Immature natural killer cell (primary cell): ENCODE results near the gene BCR. TPM values are rescaled to one million over a fixed set of nuclear protein-coding genes. Genes with fewer than 3 reads are reported as not detected.

Experiments
- DNase-seq, 3 donors: peaks; one replicate each; pipeline ENCODE4 v3.0.0; 2022; ENCODE audit warnings: mixed read lengths in 1 of 3
- H3K27ac Mint-ChIP-seq, 6 donors: one replicate each; pipeline ENCODE4 v1.8.0; 2020; ENCODE audit warnings: mixed read lengths in 6 of 6, mild to moderate bottlenecking in 5 of 6, inconsistent platforms in 4 of 6, moderate library complexity in 3 of 6
- H3K27me3 Mint-ChIP-seq, 3 donors: one replicate each; pipeline ENCODE4 v1.8.0; 2020 to 2021; ENCODE audit warnings: low read depth in 3 of 3, mild to moderate bottlenecking in 3 of 3, mixed read lengths in 3 of 3, moderate library complexity in 3 of 3, inconsistent platforms in 1 of 3
- H3K36me3 Mint-ChIP-seq, 3 donors: one replicate each; pipeline ENCODE4 v1.8.0; 2020; ENCODE audit warnings: mixed read lengths in 3 of 3, inconsistent platforms in 2 of 3, mild to moderate bottlenecking in 2 of 3
- H3K4me1 Mint-ChIP-seq, 2 donors: one replicate each; pipeline ENCODE4 v1.8.0; 2020; ENCODE audit warnings: inconsistent platforms in 2 of 2, mild to moderate bottlenecking in 2 of 2, mixed read lengths in 2 of 2, moderate library complexity in 1 of 2
- H3K4me3 Mint-ChIP-seq, 5 donors: one replicate each; pipeline ENCODE4 v1.8.0; 2020; ENCODE audit warnings: mild to moderate bottlenecking in 5 of 5, mixed read lengths in 5 of 5, inconsistent platforms in 3 of 5, moderate library complexity in 3 of 5
- H3K9me3 Mint-ChIP-seq, 6 donors: one replicate each; pipeline ENCODE4 v1.8.0; 2020; ENCODE audit warnings: mild to moderate bottlenecking in 6 of 6, mixed read lengths in 6 of 6, inconsistent platforms in 4 of 6, moderate library complexity in 3 of 6
- polyA plus RNA-seq, 3 donors: library from polyadenylated mRNA; unstranded; fragments of 300-500 nt; fragmentation: Illumina TruSeq; gene quantifications; one replicate each; pipeline ENCODE4 v1.2.3, GENCODE V29; 2021

The BCR gene
- polyA plus RNA-seq, 3 donors from 2014 or later = 4.1 to 12.5 (median 5.6) TPM

GRCh38 chr22:23220485-23221350 is 40.4 kb downstream of the BCR start:
- no peaks in the 10 kb centered on the region for H3K9me3 Mint-ChIP-seq
- H3K36me3 Mint-ChIP-seq = peaks cover 0 to 4% (median 0%) of the 10 kb centered on the region in 3 donors
- peak in 1 of 3 donors; percentile 17 for DNase-seq
- peaks cover 99 to 100% of the 10 kb centered on the region in 2 donors for H3K4me1 Mint-ChIP-seq
- peak overlapping the region; percentile 89 to 97 (median 92) for H3K27ac Mint-ChIP-seq
- H3K4me3 Mint-ChIP-seq = peak overlapping the region; percentile 80 to 93 (median 88)
- H3K27me3 Mint-ChIP-seq = peaks cover 0 to 15% (median 6%) of the 10 kb centered on the region in 3 donors

GRCh38 chr22:23221351-23221804 is 41.1 kb downstream of the BCR start:
- Mint-ChIP-seq H3K4me1 (peaks cover 99 to 100% of the 10 kb centered on the region in 2 donors), H3K36me3 (peaks cover 0 to 4% (median 0%) of the 10 kb centered on the region in 3 donors), H3K27ac (peak overlapping the region; percentile 14 to 97 (median 90)), H3K9me3 (no peaks in the 10 kb centered on the region), H3K27me3 (peaks cover 4 to 13% (median 6%) of the 10 kb centered on the region in 3 donors), H3K4me3 (peak overlapping the region in 3 of 5 donors; percentile 11 to 89 (median 33))
- no peak for DNase-seq

DNA sequence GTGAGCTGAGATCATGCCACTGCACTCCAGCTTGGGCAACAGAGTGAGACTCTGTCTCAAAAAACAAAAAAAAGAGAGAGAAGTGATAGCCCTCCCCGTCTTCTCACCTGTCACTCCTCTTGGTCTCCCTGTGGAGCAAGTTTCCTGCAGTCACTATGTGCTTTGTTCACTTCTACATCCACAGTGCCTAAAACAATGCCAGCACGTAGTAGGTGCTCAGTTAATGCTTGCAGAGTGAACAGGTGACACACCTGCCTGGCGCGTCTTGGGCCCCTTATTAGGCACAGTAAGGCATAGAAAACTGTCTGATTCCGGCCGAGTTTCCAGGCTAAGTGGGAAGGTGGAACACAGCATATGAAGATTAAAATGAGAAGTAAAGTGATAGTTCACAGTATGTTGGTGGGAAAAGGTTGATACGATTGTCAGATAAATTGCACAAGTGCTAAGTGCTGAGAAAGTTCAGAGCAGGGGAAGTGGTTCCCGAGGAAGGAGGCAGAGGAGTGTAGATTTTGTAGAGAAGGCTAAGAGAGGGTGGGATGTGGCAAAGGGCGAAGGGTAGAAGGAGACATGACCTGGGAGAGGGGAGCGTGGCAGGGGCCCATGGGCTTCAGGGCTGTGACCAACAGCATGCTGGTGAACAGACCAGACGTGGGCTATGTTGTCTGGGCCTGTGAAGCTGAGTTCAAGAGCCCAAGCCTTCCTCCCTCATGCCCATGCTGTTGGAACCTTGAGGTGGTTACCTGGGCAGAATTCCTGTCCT is 41.9 kb downstream of the BCR start:
- Mint-ChIP-seq H3K27me3 (peaks cover 3 to 6% (median 4%) of the 10 kb centered on the region in 3 donors), H3K36me3 (peaks cover 0 to 5% (median 0%) of the 10 kb centered on the region in 3 donors), H3K27ac (peak overlapping the region; percentile 61 to 89 (median 82)), H3K4me1 (peaks cover 99 to 100% of the 10 kb centered on the region in 2 donors), H3K9me3 (no peaks in the 10 kb centered on the region), H3K4me3 (peak overlapping the region; percentile 0 to 56 (median 21))
- DNase-seq = no peak

DNA sequence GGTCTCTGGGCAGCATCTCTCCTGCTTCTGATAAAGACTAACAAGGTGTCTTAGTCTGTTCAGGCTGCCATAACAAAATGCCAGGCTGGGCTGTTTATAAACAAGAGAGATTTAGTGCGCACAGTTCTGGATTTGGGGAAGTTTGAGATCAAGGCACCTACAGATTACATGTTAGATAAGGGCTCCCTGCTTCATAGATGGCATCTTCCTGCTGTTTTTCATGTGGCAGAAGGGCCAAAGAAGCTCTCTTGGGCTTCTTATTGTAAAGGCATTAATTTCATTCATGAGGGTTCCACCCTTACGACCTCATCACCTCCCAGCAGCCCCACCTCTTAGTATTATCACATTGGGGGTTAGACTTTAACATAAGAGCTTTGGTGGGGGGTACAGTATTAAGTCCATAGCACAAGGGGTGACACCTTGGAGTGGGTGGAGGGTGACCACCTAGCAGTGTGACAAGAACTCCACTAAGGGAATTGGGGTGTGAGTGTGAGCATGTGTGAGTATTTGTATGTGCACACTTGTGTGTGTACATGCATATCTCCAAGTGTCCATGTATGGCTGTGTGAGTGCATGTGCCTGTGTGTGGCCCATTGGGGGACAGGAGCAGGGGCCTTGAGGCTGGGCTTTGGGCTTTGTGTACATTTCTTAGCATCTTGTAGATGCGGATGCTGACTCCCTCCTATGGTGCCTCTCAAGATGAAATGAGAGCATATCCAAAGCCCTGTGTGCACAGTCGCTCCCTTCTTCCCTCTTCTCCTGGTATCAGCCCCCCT is 42.7 kb downstream of the BCR start:
- peaks cover 0 to 9% (median 4%) of the 10 kb centered on the region in 3 donors for H3K36me3 Mint-ChIP-seq
- no peak for DNase-seq
- peaks cover 0 to 1% (median 0%) of the 10 kb centered on the region in 6 donors for H3K9me3 Mint-ChIP-seq
- peak overlapping the region; percentile 0 to 56 (median 4) for H3K4me3 Mint-ChIP-seq
- peaks cover 99 to 100% of the 10 kb centered on the region in 2 donors for H3K4me1 Mint-ChIP-seq
- H3K27ac Mint-ChIP-seq = peak overlapping the region; percentile 37 to 89 (median 75)
- H3K27me3 Mint-ChIP-seq = peaks cover 3 to 6% (median 4%) of the 10 kb centered on the region in 3 donors

DNA sequence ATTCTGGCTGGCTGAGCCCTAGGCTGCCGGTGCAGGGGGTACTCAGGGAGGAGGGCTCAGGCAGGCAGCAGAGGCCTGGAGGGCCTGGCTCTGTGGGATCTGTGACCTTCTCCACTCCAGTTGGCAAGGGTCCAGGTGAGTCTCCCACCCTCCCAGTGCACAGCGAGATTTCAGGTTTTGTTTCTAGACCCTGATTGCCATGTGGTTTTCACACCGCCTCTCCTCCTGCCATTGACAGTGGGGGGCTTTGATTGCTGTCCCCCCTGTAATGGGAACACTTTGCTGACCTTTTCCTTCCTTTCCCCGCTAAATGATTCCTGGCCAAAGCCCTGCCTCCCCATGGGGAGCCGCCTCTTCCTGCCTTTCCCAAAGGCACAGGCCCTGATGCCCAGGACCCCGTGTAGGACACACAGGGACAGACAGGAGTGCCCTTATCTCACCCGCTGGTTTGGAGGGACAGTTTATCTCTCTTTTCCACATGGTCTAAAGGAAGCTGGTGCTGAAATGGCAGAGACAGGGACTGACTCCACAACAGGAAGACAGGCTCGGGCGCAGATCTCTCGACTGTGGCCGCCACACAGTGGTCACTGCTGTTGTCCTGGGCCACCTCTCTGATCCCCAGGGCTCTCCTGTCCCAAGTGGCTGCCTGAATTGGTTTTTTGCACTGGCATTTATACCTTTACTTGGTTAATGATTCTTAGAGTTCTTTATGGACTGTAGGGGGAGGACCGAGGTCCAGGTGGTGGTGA is 43.4 kb downstream of the BCR start:
- Mint-ChIP-seq H3K27ac (peak overlapping the region; percentile 59 to 89 (median 80)), H3K9me3 (peaks cover 2 to 9% (median 7%) of the 10 kb centered on the region in 6 donors), H3K4me1 (peaks cover 91 to 100% of the 10 kb centered on the region in 2 donors), H3K36me3 (peaks cover 3 to 17% (median 12%) of the 10 kb centered on the region in 3 donors), H3K27me3 (peaks cover 4 to 6% (median 4%) of the 10 kb centered on the region in 3 donors), H3K4me3 (peak overlapping the region in 4 of 5 donors; percentile 6 to 55 (median 23))
- no peak for DNase-seq

DNA sequence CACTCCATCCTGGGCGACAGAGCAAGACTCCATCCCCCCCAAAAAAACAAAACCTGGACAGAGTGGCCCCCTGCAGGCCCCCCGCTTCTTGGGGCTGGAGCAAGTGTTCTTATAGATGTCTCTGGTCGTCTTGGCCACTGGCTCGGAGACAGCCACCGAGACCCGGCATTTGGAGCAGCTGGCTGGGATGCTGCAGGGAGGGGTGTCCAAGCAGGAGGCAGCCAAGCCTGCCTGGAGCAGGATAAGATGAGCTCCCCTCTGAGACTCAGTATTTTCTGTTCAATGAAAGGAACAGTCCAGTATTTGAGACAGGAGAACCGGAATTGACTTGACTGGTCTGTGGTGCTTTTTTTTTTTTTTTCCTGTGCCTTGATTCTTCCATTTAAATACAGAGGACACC is 44.5 kb downstream of the BCR start:
- peak overlapping the region; percentile 59 to 89 (median 82) for H3K27ac Mint-ChIP-seq
- DNase-seq = no peak
- H3K4me1 Mint-ChIP-seq = peaks cover 84 to 100% of the 10 kb centered on the region in 2 donors
- H3K27me3 Mint-ChIP-seq = peaks cover 3 to 6% (median 4%) of the 10 kb centered on the region in 3 donors
- peak overlapping the region; percentile 10 to 63 (median 37) for H3K4me3 Mint-ChIP-seq
- H3K36me3 Mint-ChIP-seq = peaks cover 10 to 26% (median 23%) of the 10 kb centered on the region in 3 donors
- H3K9me3 Mint-ChIP-seq = peaks cover 10 to 17% (median 17%) of the 10 kb centered on the region in 6 donors

GRCh38 chr22:23225337-23225723 is 45.0 kb downstream of the BCR start:
- no peak for DNase-seq
- peaks cover 84 to 100% of the 10 kb centered on the region in 2 donors for H3K4me1 Mint-ChIP-seq
- H3K27ac Mint-ChIP-seq = peak overlapping the region; percentile 59 to 89 (median 82)

DNA sequence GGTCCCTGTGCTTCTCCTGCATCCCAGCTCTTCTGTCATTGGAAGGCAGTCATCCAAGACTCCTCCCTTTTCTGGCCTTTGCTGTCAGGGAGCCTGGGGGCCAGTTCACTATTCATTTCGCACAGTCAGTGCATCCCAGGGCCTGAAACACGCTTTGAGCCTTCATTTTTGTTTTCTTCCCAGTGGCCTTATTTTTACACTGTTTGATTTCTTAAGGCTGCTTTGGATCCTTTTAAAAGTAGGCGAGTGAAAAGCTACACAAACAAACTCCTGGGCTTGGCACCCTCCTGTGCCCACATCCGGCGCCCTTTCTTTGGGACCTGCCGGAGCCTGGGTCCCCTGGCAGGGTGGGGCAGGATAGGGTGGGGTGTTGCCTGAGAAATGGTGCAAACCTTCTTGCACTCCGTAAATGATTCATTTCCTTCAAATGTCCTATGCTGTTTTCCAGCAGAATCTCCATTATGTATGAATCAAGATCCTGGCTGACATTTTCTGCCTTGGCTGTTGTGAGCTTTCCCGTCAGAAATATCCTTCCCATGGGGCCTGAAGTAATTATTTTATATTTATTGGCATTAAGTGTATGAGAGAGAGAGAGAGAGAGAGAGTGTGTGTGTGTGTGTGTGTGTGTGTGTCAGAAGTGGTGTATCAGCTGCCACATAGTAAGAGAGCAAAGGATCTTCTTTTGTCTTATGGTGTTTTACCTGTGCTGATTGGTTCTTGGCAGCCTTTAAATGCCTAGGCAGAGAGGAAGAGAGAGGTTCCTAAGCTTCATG is 45.6 kb downstream of the BCR start:
- Mint-ChIP-seq H3K9me3 (peaks cover 10 to 21% (median 17%) of the 10 kb centered on the region in 6 donors), H3K27ac (peak overlapping the region; percentile 59 to 89 (median 82)), H3K27me3 (peaks cover 3 to 6% (median 4%) of the 10 kb centered on the region in 3 donors), H3K4me1 (peaks cover 80 to 100% of the 10 kb centered on the region in 2 donors), H3K36me3 (peaks cover 13 to 33% (median 26%) of the 10 kb centered on the region in 3 donors), H3K4me3 (peak overlapping the region; percentile 34 to 65 (median 61))
- peak in 1 of 3 donors; percentile 27 for DNase-seq

More at GRCh38 chr22:23225337-23225723, 45.0 kb downstream of the BCR start:
- peaks cover 13 to 31% (median 26%) of the 10 kb centered on the region in 3 donors for H3K36me3 Mint-ChIP-seq
- H3K9me3 Mint-ChIP-seq = peaks cover 10 to 21% (median 17%) of the 10 kb centered on the region in 6 donors
- H3K27me3 Mint-ChIP-seq = peaks cover 3 to 6% (median 4%) of the 10 kb centered on the region in 3 donors
- peak overlapping the region; percentile 41 to 65 (median 61) for H3K4me3 Mint-ChIP-seq

DNA sequence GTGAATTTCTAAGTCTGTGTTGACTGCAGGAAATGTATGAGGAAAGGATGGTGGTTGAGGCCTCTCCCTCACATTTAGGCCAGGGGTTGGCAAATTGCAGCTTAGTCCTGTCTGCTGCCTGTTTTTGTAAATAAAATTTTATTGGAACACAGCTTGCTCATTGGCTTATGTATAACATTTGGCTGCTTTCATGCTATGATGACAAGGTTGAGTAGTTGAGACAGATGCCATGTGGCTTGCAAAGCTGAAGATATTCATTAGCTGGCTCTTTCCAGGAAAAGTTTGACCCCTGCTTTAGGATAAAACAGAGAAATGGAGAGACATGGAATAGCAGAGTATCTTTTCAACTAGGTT is 46.2 kb downstream of the BCR start:
- Mint-ChIP-seq H3K9me3 (peaks cover 10 to 21% (median 17%) of the 10 kb centered on the region in 6 donors), H3K36me3 (peaks cover 13 to 33% (median 26%) of the 10 kb centered on the region in 3 donors), H3K4me3 (peak overlapping the region; percentile 34 to 65 (median 61)), H3K4me1 (peaks cover 75 to 94% of the 10 kb centered on the region in 2 donors), H3K27me3 (peaks cover 3 to 6% (median 4%) of the 10 kb centered on the region in 3 donors), H3K27ac (peak overlapping the region; percentile 59 to 89 (median 82))
- no peak for DNase-seq

DNA sequence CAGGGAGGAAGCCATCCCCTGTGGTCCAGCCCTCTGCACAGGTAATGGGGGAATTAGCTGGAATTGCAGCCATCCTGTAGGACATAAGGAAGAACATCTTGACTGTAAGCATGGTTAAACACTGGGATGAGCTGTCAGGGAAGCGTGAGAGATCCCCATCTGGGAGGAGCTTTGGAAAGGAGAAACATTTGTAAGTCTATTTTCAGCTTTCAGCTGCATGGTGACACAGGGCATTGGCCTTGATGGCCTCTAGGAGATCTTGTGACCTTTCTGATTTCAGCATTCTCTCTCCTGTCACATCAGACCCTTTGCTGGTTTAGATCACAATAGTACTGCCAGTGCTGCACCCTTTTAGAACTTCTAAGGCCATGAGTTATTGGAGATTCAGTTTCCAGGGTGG is 47.1 kb downstream of the BCR start:
- peaks cover 72 to 92% of the 10 kb centered on the region in 2 donors for H3K4me1 Mint-ChIP-seq

DNA sequence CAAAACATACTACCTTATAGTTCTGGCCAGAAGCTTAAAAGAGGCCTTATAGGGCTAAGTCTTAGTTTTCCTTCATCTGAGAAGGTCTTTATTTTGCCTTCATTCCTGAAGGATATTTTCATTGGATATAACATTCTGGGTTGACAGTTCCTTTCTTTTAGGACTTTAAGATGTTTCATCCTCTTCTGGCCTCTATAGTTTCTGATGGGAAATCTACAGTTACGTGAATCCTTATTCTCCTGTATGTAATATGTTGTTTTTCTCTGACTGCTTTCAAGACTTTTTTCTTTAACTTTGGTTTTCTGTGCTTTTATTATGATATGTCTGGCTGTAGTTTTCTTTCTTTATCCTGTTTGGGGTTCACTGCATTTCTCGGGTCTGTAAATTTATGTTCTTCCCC is 48.2 kb downstream of the BCR start:
- H3K4me3 Mint-ChIP-seq = no peak overlapping the region
- H3K27ac Mint-ChIP-seq = peak overlapping the region in 5 of 6 donors; percentile 3 to 85 (median 58)
- peaks cover 0 to 4% (median 4%) of the 10 kb centered on the region in 3 donors for H3K27me3 Mint-ChIP-seq
- DNase-seq = no peak
- peaks cover 13 to 29% (median 26%) of the 10 kb centered on the region in 3 donors for H3K36me3 Mint-ChIP-seq
- peaks cover 10 to 21% (median 17%) of the 10 kb centered on the region in 6 donors for H3K9me3 Mint-ChIP-seq
- H3K4me1 Mint-ChIP-seq = peaks cover 70 to 92% of the 10 kb centered on the region in 2 donors

More for the DNA sequence above, 47.1 kb downstream of the BCR start:
- Mint-ChIP-seq H3K27ac (peak overlapping the region; percentile 39 to 84 (median 68)), H3K36me3 (peaks cover 13 to 30% (median 26%) of the 10 kb centered on the region in 3 donors), H3K4me3 (peak overlapping the region in 1 of 5 donors; percentile 5), H3K9me3 (peaks cover 10 to 21% (median 17%) of the 10 kb centered on the region in 6 donors), H3K27me3 (peaks cover 3 to 5% (median 4%) of the 10 kb centered on the region in 3 donors)
- no peak for DNase-seq
